ENCODE results near the gene CTTN.
"Not testable (repeated sequence)": the region's sequence is repeated elsewhere in the genome, so short reads cannot be mapped to it uniquely, and the experiment has no call there.

CTTN gene

GRCh38 chr11:70429724-70430521 is 31.6 kb downstream of the CTTN start:
- no peak for DNase-seq

GRCh38 chr11:70430671-70431574 is 32.6 kb downstream of the CTTN start:
- no peak for DNase-seq

- no peak for DNase-seq
These were observed 33.3 kb downstream of the CTTN start for GRCh38 chr11:70431611-70432010.

GRCh38 chr11:70432065-70432464 is 33.7 kb downstream of the CTTN start:
- no peak for DNase-seq

- no peak for DNase-seq
These were observed 34.3 kb downstream of the CTTN start for GRCh38 chr11:70432580-70432979.

- DNase-seq: no peak
These were observed 34.7 kb downstream of the CTTN start for GRCh38 chr11:70433038-70433437.

GRCh38 chr11:70433526-70433925 is 35.2 kb downstream of the CTTN start:
- DNase-seq: no peak

GRCh38 chr11:70433966-70434812 is 35.9 kb downstream of the CTTN start:
- no peak for DNase-seq

GRCh38 chr11:70434813-70435278 is 36.5 kb downstream of the CTTN start:
- DNase-seq: no peak

GRCh38 chr11:70435361-70435760 is 37.0 kb downstream of the CTTN start:
- DNase-seq: no peak

GRCh38 chr11:70435765-70436500 is 37.6 kb downstream of the CTTN start:
- no peak for DNase-seq

GRCh38 chr11:70436501-70436860 is 38.2 kb downstream of the CTTN start:
- no peak for DNase-seq

GRCh38 chr11:70437111-70437784 is 38.9 kb downstream of the CTTN start:
- DNase-seq: no peak

GRCh38 chr11:70440206-70440605 is 41.9 kb downstream of the CTTN start:
- no peak for DNase-seq

- DNase-seq: no peak
These were observed 45.4 kb downstream of the CTTN start for GRCh38 chr11:70443773-70444030.

- no peak for DNase-seq
These were observed 46.8 kb downstream of the CTTN start for GRCh38 chr11:70445091-70445490.

- no peak for DNase-seq
These were observed 47.3 kb downstream of the CTTN start for GRCh38 chr11:70445605-70446004.

GRCh38 chr11:70448983-70449567 is 50.7 kb downstream of the CTTN start:
- DNase-seq: no peak

- no peak for DNase-seq
These were observed 56.0 kb downstream of the CTTN start for GRCh38 chr11:70454197-70454767.

- not testable (repeated sequence) for DNase-seq
These were observed 56.5 kb downstream of the CTTN start for GRCh38 chr11:70454811-70455210.

GRCh38 chr11:70455354-70455753 is 57.0 kb downstream of the CTTN start:
- DNase-seq: no peak

Data from NCI-H1436 (cell line).